HG03432 (cell line): ENCODE data around the gene DYRK3.

ENCODE experiments used
- ATAC-seq: cut with Tn5 transposase; IDR thresholded peaks from one replicate; pipeline ENCODE4 v1.9.1; 2021; ENCODE audit warnings: mild to moderate bottlenecking, moderate library complexity; ENCODE audit not compliant: unreplicated experiment

The DYRK3 gene

GRCh38 chr1:206658981-206659273 lies 23.6 kb downstream of the DYRK3 start:
- ATAC-seq = no peak

- no peak for ATAC-seq
These were observed 24.8 kb downstream of the DYRK3 start for GRCh38 chr1:206660136-206660535.

- no peak for ATAC-seq
These were observed 26.0 kb downstream of the DYRK3 start for GRCh38 chr1:206661161-206661820.

- ATAC-seq = no peak
These were observed 27.2 kb downstream of the DYRK3 start for GRCh38 chr1:206662396-206663092.

GRCh38 chr1:206663362-206663761 lies 28.0 kb downstream of the DYRK3 start:
- ATAC-seq = no peak

GRCh38 chr1:206663832-206664652 lies 28.7 kb downstream of the DYRK3 start:
- peak; percentile 70 for ATAC-seq

GRCh38 chr1:206664740-206665139 lies 29.4 kb downstream of the DYRK3 start:
- no peak for ATAC-seq

- ATAC-seq = no peak
These were observed 30.8 kb downstream of the DYRK3 start for GRCh38 chr1:206666031-206666561.

- ATAC-seq = no peak
These were observed 31.8 kb downstream of the DYRK3 start for GRCh38 chr1:206666954-206667665.

GRCh38 chr1:206668351-206668750 lies 33.0 kb downstream of the DYRK3 start:
- no peak for ATAC-seq

GRCh38 chr1:206668874-206669410 lies 33.6 kb downstream of the DYRK3 start:
- no peak for ATAC-seq

GRCh38 chr1:206672011-206672688 lies 36.8 kb downstream of the DYRK3 start:
- no peak for ATAC-seq

- no peak for ATAC-seq
These were observed 37.8 kb downstream of the DYRK3 start for GRCh38 chr1:206672844-206673758.

GRCh38 chr1:206674236-206674635 lies 38.9 kb downstream of the DYRK3 start:
- no peak for ATAC-seq

GRCh38 chr1:206674745-206675175 lies 39.4 kb downstream of the DYRK3 start:
- no peak for ATAC-seq

- ATAC-seq = no peak
These were observed 41.2 kb downstream of the DYRK3 start for GRCh38 chr1:206676499-206676898.

- peak; percentile 31 for ATAC-seq
These were observed 43.2 kb downstream of the DYRK3 start for GRCh38 chr1:206678490-206678889.

GRCh38 chr1:206679738-206680211 lies 44.4 kb downstream of the DYRK3 start:
- peak; percentile 86 for ATAC-seq

GRCh38 chr1:206680279-206680678 lies 44.9 kb downstream of the DYRK3 start:
- ATAC-seq = no peak
